RWPE1 (cell line): ENCODE results near the gene ZNF423.
"Not testable (repeated sequence)": the region's sequence is repeated elsewhere in the genome, so short reads cannot be mapped to it uniquely, and the experiment has no call there.

Experiments used
- CTCF ChIA-PET: fragments of 350-600 bp; sonication (Branson Sonifier 250); formaldehyde crosslinking; extraction: SDS; loops from one replicate; lab custom pipeline; 2021; lab: Yijun Ruan, JAX
- POLR2A ChIA-PET: fragments of 400-600 bp; formaldehyde crosslinking; extraction: SDS; loops from one replicate; lab custom pipeline; 2020; ENCODE audit warnings: antibody characterized with exemption; ENCODE audit not compliant: low non-redundant PET; lab: Yijun Ruan, JAX
- DNase-seq: peaks from one replicate; pipeline ENCODE4 v3.0.0; 2012; ENCODE audit warnings: low spot score
- H3K27ac ChIP-seq: fragments of 450-650 bp; 2 replicates; pipeline ENCODE4 v1.5.1; 2017
- CTCF ChIP-seq: fragments of 450-650 bp; conservative IDR thresholded peaks from 2 replicates; pipeline ENCODE4 v1.5.1; 2017; ENCODE audit warnings: low read depth, mild to moderate bottlenecking

ZNF423 gene

GRCh38 chr16:49684696-49685095 is 171.2 kb downstream of the ZNF423 start:
- DNase-seq = no peak
- CTCF ChIA-PET = no interaction called here
- H3K27ac ChIP-seq = no peak overlapping the region
- TF ChIP-seq CTCF = no peak
- POLR2A ChIA-PET = no interaction called here

GRCh38 chr16:49682577-49683165 is 173.2 kb downstream of the ZNF423 start:
- TF ChIP-seq CTCF = no peak
- POLR2A ChIA-PET = no interaction called here
- no peak for DNase-seq
- H3K27ac ChIP-seq = no peak overlapping the region
- CTCF ChIA-PET = no interaction called here

- DNase-seq = no peak
- no peak overlapping the region for H3K27ac ChIP-seq
- ChIA-PET POLR2A (no interaction called here), CTCF (no interaction called here)
- no peak for TF ChIP-seq CTCF
Observed at GRCh38 chr16:49681217-49681883, 174.6 kb downstream of the ZNF423 start.

- no peak overlapping the region for H3K27ac ChIP-seq
- no peak for DNase-seq
- ChIA-PET CTCF (no interaction called here), POLR2A (no interaction called here)
- TF ChIP-seq CTCF = no peak
Observed at GRCh38 chr16:49679095-49679494, 176.8 kb downstream of the ZNF423 start.

- CTCF ChIA-PET = interaction anchor here (0.6 to 1.0 kb wide), 2 partner anchors 174 to 180 kb away, joined by 3 to 4 read pairs; no protein-coding TSS in a partner anchor
- DNase-seq, H3K27ac ChIP-seq, POLR2A ChIA-PET: not testable (repeated sequence)
Observed at GRCh38 chr16:49677661-49678060, 178.3 kb downstream of the ZNF423 start.

GRCh38 chr16:49675413-49675812 is 180.5 kb downstream of the ZNF423 start:
- no peak for TF ChIP-seq CTCF
- DNase-seq = no peak
- ChIA-PET CTCF (interaction anchor here (0.7 kb wide), 1 partner anchor 52 kb away, joined by 7 read pairs; no protein-coding TSS in a partner anchor), POLR2A (no interaction called here)
- no peak overlapping the region for H3K27ac ChIP-seq

GRCh38 chr16:49674990-49675389 is 180.9 kb downstream of the ZNF423 start:
- POLR2A ChIA-PET = no interaction called here

More at GRCh38 chr16:49674990-49675389, 180.9 kb downstream of the ZNF423 start:
- no peak overlapping the region for H3K27ac ChIP-seq
- DNase-seq = no peak
- TF ChIP-seq CTCF = no peak
- CTCF ChIA-PET = no interaction called here
